ENCODE measurements around the gene FAM120B. TPM values are rescaled to one million over a fixed set of nuclear protein-coding genes. Genes with fewer than 3 reads are reported as not detected.

FAM120B gene
- polyA plus RNA-seq, 1 donor from 2014 or later = 17.9 TPM

GRCh38 chr6:170447561-170447930 lies 141.0 kb downstream of the FAM120B start:
- H3K27me3 ChIP-seq (ENCODE audit: insufficient read depth, low read depth, low read length) = no peaks in the 10 kb centered on the region
- H3K4me3 ChIP-seq (ENCODE audit: low read length) = no peak overlapping the region
- H3K9me2 ChIP-seq (ENCODE audit: insufficient read depth, low read length) = no peaks in the 10 kb centered on the region
- H3K9ac ChIP-seq (ENCODE audit: low read length) = no peak overlapping the region
- TF ChIP-seq CTCF (IDR thresholded peaks at IDR 0.05; ENCODE audit: poor library complexity, severe bottlenecking) (no peak), EZH2 (IDR thresholded peaks at IDR 0.05; ENCODE audit: borderline replicate concordance, insufficient read depth, low read length, poor library complexity, severe bottlenecking) (no peak), POLR2AphosphoS5 (IDR thresholded peaks at IDR 0.05) (no peak), EP300 (conservative IDR thresholded peaks at IDR 0.05; ENCODE audit: poor library complexity, severe bottlenecking) (no peak), SMC3 (conservative IDR thresholded peaks at IDR 0.05; ENCODE audit: poor library complexity) (no peak), REST (IDR thresholded peaks at IDR 0.05; ENCODE audit: borderline replicate concordance) (no peak)
- no peaks in the 10 kb centered on the region for H3F3A ChIP-seq (ENCODE audit: insufficient read depth, low read length, poor library complexity, severe bottlenecking)
- H4K20me1 ChIP-seq (ENCODE audit: insufficient read depth) = no peaks in the 10 kb centered on the region
- H3K79me2 ChIP-seq (replicated peaks; ENCODE audit: insufficient read depth, low read length) = no peaks in the 10 kb centered on the region
- no peaks in the 10 kb centered on the region for H3K9me3 ChIP-seq (ENCODE audit: low read length)
- no peak overlapping the region for H3K4me2 ChIP-seq (ENCODE audit: low read length)
- no peak overlapping the region for H3K27ac ChIP-seq (ENCODE audit: low read length)
- no peak overlapping the region for H2AFZ ChIP-seq (ENCODE audit: low read depth, low read length)
- H3K36me3 ChIP-seq (ENCODE audit: insufficient read depth, low read length) = no peaks in the 10 kb centered on the region

DNA sequence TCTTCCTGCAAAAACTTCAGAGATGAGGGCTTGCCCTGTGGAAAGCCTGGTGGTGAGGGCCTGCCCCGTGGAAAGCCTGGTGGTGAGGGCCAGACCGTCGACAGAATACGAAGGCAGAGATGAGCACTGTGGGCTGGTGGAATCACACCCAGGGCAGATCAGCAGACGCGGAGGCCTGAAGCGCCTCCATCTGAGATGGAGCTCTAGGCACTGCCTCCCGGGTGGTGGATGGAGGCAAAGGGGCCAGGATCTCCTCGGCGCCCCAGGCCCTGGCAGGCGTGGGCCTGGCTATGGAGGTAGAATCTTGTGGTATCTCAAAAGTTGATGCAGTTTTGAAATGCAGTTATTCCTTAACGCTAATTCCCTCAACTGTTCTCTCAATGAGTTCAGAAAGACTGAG lies 141.8 kb downstream of the FAM120B start:
- no peak overlapping the region for H3K4me2 ChIP-seq (ENCODE audit: low read length)
- no peaks in the 10 kb centered on the region for H3K79me2 ChIP-seq (replicated peaks; ENCODE audit: insufficient read depth, low read length)
- no peak overlapping the region for H3K9ac ChIP-seq (ENCODE audit: low read length)
- H3K27ac ChIP-seq (ENCODE audit: low read length) = no peak overlapping the region
- H4K20me1 ChIP-seq (ENCODE audit: insufficient read depth) = no peaks in the 10 kb centered on the region
- TF ChIP-seq MXI1 (conservative IDR thresholded peaks at IDR 0.05; ENCODE audit: poor library complexity, severe bottlenecking) (no peak), POLR2AphosphoS5 (IDR thresholded peaks at IDR 0.05) (no peak), EP300 (conservative IDR thresholded peaks at IDR 0.05; ENCODE audit: poor library complexity, severe bottlenecking) (no peak), TAF1 (IDR thresholded peaks at IDR 0.05; ENCODE audit: low read depth) (no peak), CTCF (IDR thresholded peaks at IDR 0.05; ENCODE audit: poor library complexity, severe bottlenecking) (no peak), EZH2 (IDR thresholded peaks at IDR 0.05; ENCODE audit: borderline replicate concordance, insufficient read depth, low read length, poor library complexity, severe bottlenecking) (no peak), SMC3 (conservative IDR thresholded peaks at IDR 0.05; ENCODE audit: poor library complexity) (no peak), REST (IDR thresholded peaks at IDR 0.05; ENCODE audit: borderline replicate concordance) (no peak), RAD21 (conservative IDR thresholded peaks at IDR 0.05) (no peak)
- H3F3A ChIP-seq (ENCODE audit: insufficient read depth, low read length, poor library complexity, severe bottlenecking) = no peaks in the 10 kb centered on the region
- H3K9me3 ChIP-seq (ENCODE audit: low read length) = no peaks in the 10 kb centered on the region
- H3K27me3 ChIP-seq (ENCODE audit: insufficient read depth, low read depth, low read length) = no peaks in the 10 kb centered on the region
- H2AFZ ChIP-seq (ENCODE audit: low read depth, low read length) = no peak overlapping the region
- no peaks in the 10 kb centered on the region for H3K36me3 ChIP-seq (ENCODE audit: insufficient read depth, low read length)
- H3K4me3 ChIP-seq (ENCODE audit: low read length) = no peak overlapping the region
- no peaks in the 10 kb centered on the region for H3K9me2 ChIP-seq (ENCODE audit: insufficient read depth, low read length)
